H9 (cell line): ENCODE results near the gene PLCH1. TPM values are rescaled to one million over a fixed set of nuclear protein-coding genes. Genes with fewer than 3 reads are reported as not detected.

ENCODE experiments used
- DNase-seq: peaks from one replicate; pipeline ENCODE4 v3.0.0-alpha.2; 2017
- H2AFZ ChIP-seq: one replicate; pipeline ENCODE4 v1.6.1; 2013; ENCODE audit warnings: mild to moderate bottlenecking, low read length, control low read depth, moderate library complexity
- H2AK5ac ChIP-seq: 2 replicates; pipeline ENCODE4 v1.6.1; 2013; ENCODE audit warnings: low read length, control low read depth, mixed read lengths; ENCODE audit not compliant: insufficient read length
- H2BK120ac ChIP-seq: one replicate; pipeline ENCODE4 v1.6.1; 2013; ENCODE audit warnings: low read depth, mild to moderate bottlenecking, low read length, control low read depth, inconsistent platforms; ENCODE audit not compliant: poor library complexity, severe bottlenecking
- H2BK12ac ChIP-seq: 2 replicates; pipeline ENCODE4 v1.6.1; 2013; ENCODE audit warnings: low read length, control low read depth, mixed read lengths, low read depth; ENCODE audit not compliant: insufficient read length
- H2BK15ac ChIP-seq: 2 replicates; pipeline ENCODE4 v1.6.1; 2013; ENCODE audit warnings: low read depth, low read length, control low read depth
- H2BK20ac ChIP-seq: one replicate; pipeline ENCODE4 v1.6.1; 2013; ENCODE audit warnings: low read depth, mild to moderate bottlenecking, low read length, control low read depth, inconsistent platforms; ENCODE audit not compliant: poor library complexity, severe bottlenecking
- H2BK5ac ChIP-seq: 2 replicates; pipeline ENCODE4 v1.6.1; 2013; ENCODE audit warnings: low read length, control low read depth, mixed read lengths; ENCODE audit not compliant: insufficient read length
- H3K14ac ChIP-seq: 2 replicates; pipeline ENCODE4 v1.6.1; 2013; ENCODE audit warnings: low read length, control low read depth; ENCODE audit not compliant: insufficient read depth
- H3K18ac ChIP-seq: 2 replicates; pipeline ENCODE4 v1.6.1; 2013; ENCODE audit warnings: low read depth, mild to moderate bottlenecking, mixed read lengths, low read length, control low read depth; ENCODE audit not compliant: insufficient read length
- H3K23ac ChIP-seq: 2 replicates; pipeline ENCODE4 v1.6.1; 2013; ENCODE audit warnings: low read length, control low read depth, mixed read lengths, low read depth; ENCODE audit not compliant: insufficient read length
- H3K23me2 ChIP-seq: 2 replicates; pipeline ENCODE4 v1.6.1; 2013; ENCODE audit warnings: low read depth, mild to moderate bottlenecking, mixed read lengths, low read length, control low read depth; ENCODE audit not compliant: insufficient read length, poor library complexity, severe bottlenecking
- H3K27ac ChIP-seq: 2 replicates; pipeline ENCODE4 v1.5.1; 2013; ENCODE audit warnings: low read length, control low read depth, mixed read lengths, low read depth; ENCODE audit not compliant: insufficient read length
- H3K27me3 ChIP-seq: 2 replicates; pipeline ENCODE4 v1.6.1; 2013; ENCODE audit warnings: low read length, control low read depth, inconsistent platforms; ENCODE audit not compliant: insufficient read depth
- H3K4ac ChIP-seq: 2 replicates; pipeline ENCODE4 v1.6.1; 2013; ENCODE audit warnings: low read depth, mild to moderate bottlenecking, control low read depth, inconsistent platforms, low read length, moderate library complexity
- H3K4me1 ChIP-seq: 2 replicates; pipeline ENCODE4 v1.6.1; 2013; ENCODE audit warnings: low read length, control low read depth, inconsistent platforms; ENCODE audit not compliant: insufficient read depth
- H3K4me2 ChIP-seq: 2 replicates; pipeline ENCODE4 v1.6.1; 2013; ENCODE audit warnings: low read length, control low read depth, mixed read lengths; ENCODE audit not compliant: insufficient read length, insufficient read depth
- H3K56ac ChIP-seq: 2 replicates; pipeline ENCODE4 v1.6.1; 2013; ENCODE audit warnings: low read depth, mild to moderate bottlenecking, mixed read lengths, low read length, control low read depth; ENCODE audit not compliant: insufficient read length
- H3K79me1 ChIP-seq: 2 replicates; pipeline ENCODE4 v1.6.1; 2013; ENCODE audit warnings: low read depth, mild to moderate bottlenecking, moderate library complexity, low read length, control low read depth, inconsistent platforms; ENCODE audit not compliant: insufficient read depth, poor library complexity, severe bottlenecking
- H3K79me2 ChIP-seq: 2 replicates; pipeline ENCODE4 v1.6.1; 2013; ENCODE audit warnings: low read length, control low read depth, inconsistent platforms; ENCODE audit not compliant: insufficient read depth
- H3K9ac ChIP-seq: 2 replicates; pipeline ENCODE4 v1.6.1; 2013; ENCODE audit warnings: low read length, control low read depth, mixed read lengths; ENCODE audit not compliant: insufficient read length; ENCODE audit errors: extremely low read depth
- H3K9me3 ChIP-seq: one replicate; pipeline ENCODE4 v1.6.1; 2013; ENCODE audit warnings: low read depth, low read length, inconsistent platforms; ENCODE audit not compliant: control insufficient read depth
- H3T11ph ChIP-seq: one replicate; pipeline ENCODE4 v1.6.1; 2013; ENCODE audit warnings: mild to moderate bottlenecking, low read length, control low read depth, inconsistent platforms
- H4K20me1 ChIP-seq: one replicate; pipeline ENCODE4 v1.6.1; 2013; ENCODE audit not compliant: control insufficient read depth, insufficient read length, insufficient read depth
- H4K5ac ChIP-seq: 2 replicates; pipeline ENCODE4 v1.6.1; 2013; ENCODE audit warnings: low read depth, mild to moderate bottlenecking, mixed read lengths, low read length, control low read depth; ENCODE audit not compliant: insufficient read length
- H4K8ac ChIP-seq: replicated peaks from 2 replicates; pipeline ENCODE4 v1.6.1; 2013; ENCODE audit warnings: low read length, control low read depth, mixed read lengths, low read depth; ENCODE audit not compliant: insufficient read length
- H4K91ac ChIP-seq: 2 replicates; pipeline ENCODE4 v1.6.1; 2013; ENCODE audit warnings: low read depth, mild to moderate bottlenecking, moderate library complexity, mixed read lengths, low read length, control low read depth; ENCODE audit not compliant: insufficient read length
- H3K27ac Mint-ChIP-seq, 3 experiments: 2 replicates in 2 of 3; 3 replicates in 1 of 3; pipeline ENCODE4 v1.8.0; 2020 to 2021; ENCODE audit warnings: mixed read lengths in 3 of 3, mild to moderate bottlenecking in 1 of 3, moderate library complexity in 1 of 3
- H3K27me3 Mint-ChIP-seq: 2 replicates; pipeline ENCODE4 v1.8.0; 2021; ENCODE audit warnings: low read depth, mild to moderate bottlenecking, moderate library complexity, mixed read lengths
- H3K36me3 Mint-ChIP-seq, 3 experiments: 2 replicates in 2 of 3; 3 replicates in 1 of 3; pipeline ENCODE4 v1.8.0; 2020 to 2021; ENCODE audit warnings: low read depth in 3 of 3, mixed read lengths in 3 of 3; ENCODE audit not compliant: insufficient read depth in 1 of 3
- H3K4me1 Mint-ChIP-seq, 2 experiments: 2 replicates each; pipeline ENCODE4 v1.8.0; 2020; ENCODE audit warnings: mixed read lengths in 2 of 2
- H3K4me3 Mint-ChIP-seq, 2 experiments: 2 replicates in 1 of 2; 3 replicates in 1 of 2; pipeline ENCODE4 v1.8.0; 2020 to 2021; ENCODE audit warnings: mild to moderate bottlenecking in 2 of 2, mixed read lengths in 2 of 2, moderate library complexity in 1 of 2
- H3K9me3 Mint-ChIP-seq, 2 experiments: 2 replicates in 1 of 2; 3 replicates in 1 of 2; pipeline ENCODE4 v1.8.0; 2020; ENCODE audit warnings: mild to moderate bottlenecking in 2 of 2, mixed read lengths in 2 of 2, moderate library complexity in 1 of 2
- CTCF ChIP-seq: fragments of 200-600 bp; sonication (generic); conservative IDR thresholded peaks from 3 replicates; pipeline ENCODE4 v1.8.0; 2021; ENCODE audit warnings: antibody characterized with exemption, mild to moderate bottlenecking
- WGBS: extraction: QIAGEN DNeasy Blood & Tissue Kit; methylation state at CpG from one replicate; pipeline ENCODE4 v1.1.7; 2013; ENCODE audit warnings: missing lambda C conversion rate, low lambda C conversion rate, mixed read lengths; ENCODE audit not compliant: insufficient read length; ENCODE audit errors: extremely low coverage; 5-methylcytosine and 5-hydroxymethylcytosine counted together
- total RNA-seq: library from RNA; stranded (reverse); gene quantifications from 2 replicates; pipeline ENCODE4 v1.2.1, GENCODE V29; 2021

The PLCH1 gene
- total RNA-seq, 1 experiment from 2014 or later = 19.0 TPM

GRCh38 chr3:155329513-155330048 is 415.3 kb downstream of the PLCH1 start:
- H3K27me3 ChIP-seq = no peaks in the 10 kb centered on the region
- no peak overlapping the region for H3K14ac ChIP-seq
- H3K4me2 ChIP-seq = no peak overlapping the region
- no peak overlapping the region for H2BK120ac ChIP-seq
- H4K8ac ChIP-seq = no peak overlapping the region
- no peak overlapping the region for H3T11ph ChIP-seq
- no peak overlapping the region for H2BK15ac ChIP-seq
- no peak overlapping the region for H4K91ac ChIP-seq
- no peaks in the 10 kb centered on the region for H3K23me2 ChIP-seq
- no peak overlapping the region for H3K23ac ChIP-seq
- H3K4me1 ChIP-seq = no peaks in the 10 kb centered on the region
- H3K4ac ChIP-seq = no peak overlapping the region
- no peak overlapping the region for H4K5ac ChIP-seq
- no peaks in the 10 kb centered on the region for H3K79me1 ChIP-seq
- Mint-ChIP-seq H3K27me3 (no peaks in the 10 kb centered on the region), H3K36me3 (no peaks in the 10 kb centered on the region), H3K9me3 (no peaks in the 10 kb centered on the region), H3K4me1 (peaks cover 6 to 7% of the 10 kb centered on the region in 2 experiments; a peak in 2 of 4 replicates), H3K27ac (no peak overlapping the region), H3K4me3 (no peak overlapping the region)
- H4K20me1 ChIP-seq = no peaks in the 10 kb centered on the region
- no peak overlapping the region for H3K56ac ChIP-seq
- no peaks in the 10 kb centered on the region for H3K79me2 ChIP-seq
- no peak overlapping the region for H3K9ac ChIP-seq
- H2AFZ ChIP-seq = no peak overlapping the region
- WGBS = no CpG with 5 or more reads among the region's 6 CpGs
- H2BK5ac ChIP-seq = no peak overlapping the region
- no peak overlapping the region for H2BK12ac ChIP-seq
- H2AK5ac ChIP-seq = no peak overlapping the region
- H3K18ac ChIP-seq = no peak overlapping the region
- DNase-seq = no peak
- no peaks in the 10 kb centered on the region for H3K9me3 ChIP-seq
- H2BK20ac ChIP-seq = no peak overlapping the region
- TF ChIP-seq CTCF = no peak
- no peak overlapping the region for H3K27ac ChIP-seq
